PC-9 (cell line): ENCODE results near the gene ADAMTS7. TPM values are rescaled to one million over a fixed set of nuclear protein-coding genes. Genes with fewer than 3 reads are reported as not detected.
"Not testable (repeated sequence)": the region's sequence is repeated elsewhere in the genome, so short reads cannot be mapped to it uniquely, and the experiment has no call there.

ENCODE experiments used
- BruUV-seq: library from RNA; stranded (reverse); fragments of 400-500 nt; replicated peaks from 2 replicates; lab custom pipeline; 2021; lab: Mats Ljungman, UMichigan
- CTCF ChIA-PET: fragments of 300-600 bp; sonication (Branson Sonifier 250); formaldehyde crosslinking; loops from one replicate; lab custom pipeline; 2022; ENCODE audit warnings: antibody characterized with exemption; lab: Charles Lee
- POLR2A ChIA-PET: fragments of 300-600 bp; sonication (Branson Sonifier 250); formaldehyde crosslinking; loops from one replicate; lab custom pipeline; 2022; ENCODE audit warnings: antibody characterized with exemption; ENCODE audit not compliant: unreplicated experiment; lab: Charles Lee
- DNase-seq, 2 experiments: peaks; one replicate each; pipeline versions ENCODE4 v3.0.0 to v3.0.0-alpha.2; 2015 to 2022; ENCODE audit warnings: mixed read lengths in 1 of 2
- H2AFZ ChIP-seq: fragments of 200-600 bp; sonication (generic); 2 replicates; pipeline ENCODE4 v1.8.1; 2017; ENCODE audit warnings: antibody characterized with exemption
- H3F3A ChIP-seq: fragments of 200-600 bp; sonication (generic); 2 replicates; pipeline ENCODE4 v1.8.1; 2017; ENCODE audit warnings: antibody characterized with exemption, mild to moderate bottlenecking, low read depth; ENCODE audit not compliant: insufficient read depth
- H3K27ac ChIP-seq: fragments of 200-600 bp; sonication (generic); 2 replicates; pipeline ENCODE4 v1.6.1; 2016; ENCODE audit warnings: mixed run types
- H3K27me3 ChIP-seq: fragments of 200-600 bp; sonication (generic); 2 replicates; pipeline ENCODE4 v1.6.1; 2016; ENCODE audit warnings: low read depth, mixed run types; ENCODE audit not compliant: insufficient read depth
- H3K36me3 ChIP-seq: fragments of 200-600 bp; sonication (generic); 2 replicates; pipeline ENCODE4 v1.6.1; 2016; ENCODE audit warnings: low read depth, mixed run types
- H3K4me1 ChIP-seq: fragments of 200-600 bp; sonication (generic); replicated peaks from 2 replicates; pipeline ENCODE4 v1.6.1; 2016; ENCODE audit warnings: mixed run types; ENCODE audit not compliant: insufficient read depth
- H3K4me2 ChIP-seq: fragments of 200-600 bp; sonication (generic); 2 replicates; pipeline ENCODE4 v1.6.1; 2017; ENCODE audit warnings: mixed run types
- H3K4me3 ChIP-seq: fragments of 200-600 bp; sonication (generic); 2 replicates; pipeline ENCODE4 v1.6.1; 2016; ENCODE audit warnings: mixed run types
- H3K79me2 ChIP-seq: fragments of 200-600 bp; sonication (generic); 2 replicates; pipeline ENCODE4 v1.6.1; 2017; ENCODE audit warnings: low read depth, mixed run types
- H3K9me2 ChIP-seq: fragments of 200-600 bp; sonication (generic); 2 replicates; pipeline ENCODE4 v1.8.1; 2017; ENCODE audit warnings: mild to moderate bottlenecking; ENCODE audit not compliant: insufficient read depth
- H3K9me3 ChIP-seq: fragments of 200-600 bp; sonication (generic); 2 replicates; pipeline ENCODE4 v1.8.1; 2016; ENCODE audit warnings: low read depth; ENCODE audit not compliant: insufficient read depth
- H4K20me1 ChIP-seq: fragments of 200-600 bp; sonication (generic); 2 replicates; pipeline ENCODE4 v1.8.1; 2017; ENCODE audit not compliant: insufficient read depth
- EZH2 ChIP-seq: fragments of 200-600 bp; sonication (generic); IDR thresholded peaks from 2 replicates; pipeline ENCODE4 v1.8.0; 2017; ENCODE audit warnings: antibody characterized with exemption, low read depth
- intact Hi-C: fragments of 100-400 bp; cut with micrococcal nuclease; formaldehyde crosslinking; loops from one replicate; pipeline ENCODE4 v1.10.0; 2022; ENCODE audit not compliant: unreplicated experiment
- total RNA-seq: library from RNA; stranded (reverse); gene quantifications from 2 replicates; pipeline ENCODE4 v1.2.3, GENCODE V29; 2021
- TF ChIP-seq, protein P1 (sequence below): fragments of 200-600 bp; sonication (generic); conservative IDR thresholded peaks from 2 replicates; pipeline ENCODE4 v1.6.1; 2017; ENCODE audit warnings: mixed run types, antibody characterized with exemption, mild to moderate bottlenecking, moderate library complexity

The ADAMTS7 gene
- total RNA-seq, 1 experiment from 2014 or later = 1.3 TPM

DNA sequence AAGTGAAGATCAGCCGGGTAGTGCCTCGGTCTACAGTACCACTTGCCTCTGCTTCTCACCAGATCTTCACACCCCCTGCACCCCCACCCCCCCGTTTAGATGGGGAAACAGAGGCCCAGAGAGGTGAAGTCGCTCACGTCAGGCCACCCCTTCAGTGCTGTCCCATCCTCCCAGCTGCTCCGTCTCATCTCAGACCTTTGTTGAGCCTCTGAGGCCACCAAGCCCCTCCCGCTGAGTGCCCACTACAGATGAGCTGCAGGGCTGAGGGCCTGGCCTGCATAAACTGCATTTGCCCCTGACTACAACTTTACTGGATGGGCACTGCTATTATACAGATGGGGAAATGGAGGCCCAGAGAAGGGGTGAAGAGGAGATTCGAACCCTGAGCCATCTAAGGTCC, 35.8 kb downstream of the ADAMTS7 start:
- H3K9me2 ChIP-seq = no peaks in the 10 kb centered on the region
- ChIA-PET POLR2A (no interaction called here), CTCF (no interaction called here)
- TF ChIP-seq, protein P1, sequence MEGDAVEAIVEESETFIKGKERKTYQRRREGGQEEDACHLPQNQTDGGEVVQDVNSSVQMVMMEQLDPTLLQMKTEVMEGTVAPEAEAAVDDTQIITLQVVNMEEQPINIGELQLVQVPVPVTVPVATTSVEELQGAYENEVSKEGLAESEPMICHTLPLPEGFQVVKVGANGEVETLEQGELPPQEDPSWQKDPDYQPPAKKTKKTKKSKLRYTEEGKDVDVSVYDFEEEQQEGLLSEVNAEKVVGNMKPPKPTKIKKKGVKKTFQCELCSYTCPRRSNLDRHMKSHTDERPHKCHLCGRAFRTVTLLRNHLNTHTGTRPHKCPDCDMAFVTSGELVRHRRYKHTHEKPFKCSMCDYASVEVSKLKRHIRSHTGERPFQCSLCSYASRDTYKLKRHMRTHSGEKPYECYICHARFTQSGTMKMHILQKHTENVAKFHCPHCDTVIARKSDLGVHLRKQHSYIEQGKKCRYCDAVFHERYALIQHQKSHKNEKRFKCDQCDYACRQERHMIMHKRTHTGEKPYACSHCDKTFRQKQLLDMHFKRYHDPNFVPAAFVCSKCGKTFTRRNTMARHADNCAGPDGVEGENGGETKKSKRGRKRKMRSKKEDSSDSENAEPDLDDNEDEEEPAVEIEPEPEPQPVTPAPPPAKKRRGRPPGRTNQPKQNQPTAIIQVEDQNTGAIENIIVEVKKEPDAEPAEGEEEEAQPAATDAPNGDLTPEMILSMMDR = no peak
- no peak for TF ChIP-seq EZH2
- no peaks in the 10 kb centered on the region for H3K27me3 ChIP-seq
- no peaks in the 10 kb centered on the region for H4K20me1 ChIP-seq
- H3K4me2 ChIP-seq = no peak overlapping the region
- no peaks in the 10 kb centered on the region for H3K9me3 ChIP-seq
- no peaks in the 10 kb centered on the region for H3K36me3 ChIP-seq
- H2AFZ ChIP-seq = no peak overlapping the region
- BruUV-seq = no TSS peak
- intact Hi-C loops = no loop called here
- H3F3A ChIP-seq = no peaks in the 10 kb centered on the region
- H3K4me3 ChIP-seq = no peak overlapping the region
- H3K4me1 ChIP-seq = no peaks in the 10 kb centered on the region
- no peak overlapping the region for H3K27ac ChIP-seq
- no peaks in the 10 kb centered on the region for H3K79me2 ChIP-seq
- DNase-seq = no peak

DNA sequence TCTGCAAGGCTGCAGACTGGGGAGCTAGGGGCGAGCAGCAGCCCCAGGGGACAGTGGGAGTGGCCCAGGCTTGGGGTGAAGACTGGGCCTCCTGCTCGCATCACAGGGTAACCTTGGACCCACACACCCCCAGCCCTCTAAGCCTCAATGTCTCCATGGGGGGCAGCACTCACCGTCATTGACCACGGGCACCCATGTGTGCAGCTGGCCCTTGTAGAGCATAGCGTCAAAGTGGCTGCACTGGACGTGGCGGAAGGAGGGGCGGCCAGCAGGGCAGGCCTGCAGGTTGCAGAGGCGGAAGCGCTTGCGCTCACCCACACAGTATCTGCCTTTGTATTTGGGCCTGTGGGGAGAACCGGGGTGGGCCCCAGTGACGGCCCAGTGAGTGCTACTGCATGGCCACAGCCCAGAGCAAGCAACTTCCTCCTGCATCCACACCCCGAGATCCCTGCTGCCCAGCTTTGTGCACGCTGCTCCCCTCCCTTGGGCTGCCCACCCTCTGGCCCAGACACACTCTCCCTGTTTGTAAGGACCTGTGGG, 36.7 kb downstream of the ADAMTS7 start:
- CTCF ChIA-PET, H3K4me1 ChIP-seq, H3F3A ChIP-seq, H3K79me2 ChIP-seq, BruUV-seq, H3K27ac ChIP-seq, H3K36me3 ChIP-seq, H3K9me2 ChIP-seq, H4K20me1 ChIP-seq, POLR2A ChIA-PET, DNase-seq, H3K4me3 ChIP-seq, H3K27me3 ChIP-seq, H3K9me3 ChIP-seq, H3K4me2 ChIP-seq, intact Hi-C loops, H2AFZ ChIP-seq: not testable (repeated sequence)

DNA sequence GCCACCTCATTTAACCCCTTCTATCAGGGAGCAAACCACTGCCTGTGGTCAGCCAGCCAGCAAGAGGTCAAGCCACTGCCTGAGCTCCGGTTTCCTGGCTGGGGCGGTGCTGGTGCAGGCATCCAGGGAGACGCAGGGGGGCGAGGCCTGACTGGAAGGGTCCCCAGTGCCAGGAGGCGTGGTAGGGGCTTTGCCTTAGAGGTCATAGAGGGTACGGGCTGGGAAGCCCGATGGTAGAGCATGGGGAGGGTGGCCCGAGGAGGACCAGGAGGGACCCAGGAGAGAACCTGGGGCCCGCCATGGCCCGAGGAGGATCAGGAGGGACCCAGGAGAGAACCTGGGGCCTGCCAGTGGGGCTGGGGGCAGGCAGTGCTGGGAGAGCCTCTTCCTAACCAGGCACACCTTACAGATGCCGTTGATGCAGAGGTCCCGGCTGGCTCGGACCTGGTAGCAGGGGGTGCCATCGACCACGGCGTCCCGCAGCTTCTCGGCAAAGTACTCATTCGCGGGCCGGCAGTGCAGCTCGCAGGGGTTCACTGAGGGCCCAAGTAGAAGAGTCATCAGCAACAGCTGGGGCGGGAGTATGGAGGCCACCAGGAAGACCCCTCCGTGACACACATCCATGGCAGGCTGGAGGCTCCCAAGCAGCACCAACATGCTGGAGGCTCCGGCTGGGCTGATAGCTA, 37.4 kb downstream of the ADAMTS7 start:
- H3K4me3 ChIP-seq, BruUV-seq, H3K27me3 ChIP-seq, H3K27ac ChIP-seq, DNase-seq, H3K9me2 ChIP-seq, H3K9me3 ChIP-seq, H3F3A ChIP-seq, H2AFZ ChIP-seq, POLR2A ChIA-PET, H4K20me1 ChIP-seq, H3K36me3 ChIP-seq, H3K4me1 ChIP-seq, H3K79me2 ChIP-seq, intact Hi-C loops, H3K4me2 ChIP-seq, CTCF ChIA-PET: not testable (repeated sequence)

DNA sequence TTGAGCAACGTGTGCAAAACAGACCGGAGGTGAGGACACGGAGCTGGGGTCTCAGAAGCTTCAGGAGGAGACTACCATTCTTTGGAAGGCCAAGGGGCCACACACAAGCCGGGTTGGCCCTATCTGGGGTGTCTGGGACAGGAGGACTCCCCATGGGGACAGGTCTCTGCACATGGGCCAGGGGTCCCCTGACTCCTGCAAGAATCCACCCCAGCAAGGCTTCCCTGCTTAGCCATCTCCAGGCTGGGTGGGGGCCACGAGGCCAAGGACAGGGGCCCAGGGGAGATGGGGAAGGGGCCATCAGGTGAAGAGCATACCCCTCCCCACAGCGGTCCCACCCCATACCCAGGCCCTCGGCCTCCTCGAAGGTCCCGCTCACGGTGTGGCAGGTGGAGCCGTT, 38.5 kb downstream of the ADAMTS7 start:
- Histone ChIP-seq H3K4me1 (no peaks in the 10 kb centered on the region), H3F3A (no peaks in the 10 kb centered on the region), H4K20me1 (no peaks in the 10 kb centered on the region), H3K27me3 (no peaks in the 10 kb centered on the region), H3K27ac (no peak overlapping the region), H3K9me2 (no peaks in the 10 kb centered on the region), H3K4me2 (no peak overlapping the region), H3K9me3 (no peaks in the 10 kb centered on the region), H3K4me3 (no peak overlapping the region), H2AFZ (no peak overlapping the region), H3K36me3 (no peaks in the 10 kb centered on the region), H3K79me2 (no peaks in the 10 kb centered on the region)
- POLR2A ChIA-PET = no interaction called here
- no peak for TF ChIP-seq EZH2
- TF ChIP-seq, protein P1 = no peak
- no peak for DNase-seq
- no TSS peak for BruUV-seq
- intact Hi-C loops = no loop called here
- CTCF ChIA-PET = no interaction called here

DNA sequence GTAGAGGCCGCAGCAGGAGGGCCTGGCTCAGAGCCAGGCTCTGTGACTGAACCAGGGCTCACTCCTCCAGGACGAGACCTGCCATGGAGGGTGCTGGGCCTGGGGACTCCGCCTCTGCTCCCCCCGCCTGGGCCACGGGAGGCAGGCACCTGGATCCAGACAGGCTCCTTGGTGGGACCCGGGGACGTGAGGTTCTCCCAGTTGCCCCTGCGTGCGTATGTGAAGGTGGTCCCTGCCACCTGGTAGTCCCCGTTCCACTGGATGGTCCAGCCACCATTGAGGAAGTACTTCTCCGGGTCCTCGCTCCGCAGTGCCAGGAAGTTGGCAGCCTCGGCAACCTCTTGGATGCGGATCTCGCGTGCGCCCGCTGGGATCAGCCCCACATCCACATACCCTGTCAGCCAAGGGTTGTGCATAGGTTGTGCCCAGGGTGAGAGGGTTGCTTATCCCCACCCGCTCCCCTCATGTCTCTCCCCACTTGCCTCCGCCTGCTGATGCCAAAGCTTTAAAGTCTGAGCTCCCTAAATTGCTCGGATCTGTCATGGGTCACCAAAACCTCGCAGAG, 39.7 kb downstream of the ADAMTS7 start:
- H3K4me3 ChIP-seq, intact Hi-C loops, DNase-seq, H3K27me3 ChIP-seq, H3K4me1 ChIP-seq, POLR2A ChIA-PET, H4K20me1 ChIP-seq, H3F3A ChIP-seq, H2AFZ ChIP-seq, CTCF ChIA-PET, H3K9me2 ChIP-seq, H3K4me2 ChIP-seq, BruUV-seq, H3K79me2 ChIP-seq, H3K36me3 ChIP-seq, H3K9me3 ChIP-seq, H3K27ac ChIP-seq: not testable (repeated sequence)

DNA sequence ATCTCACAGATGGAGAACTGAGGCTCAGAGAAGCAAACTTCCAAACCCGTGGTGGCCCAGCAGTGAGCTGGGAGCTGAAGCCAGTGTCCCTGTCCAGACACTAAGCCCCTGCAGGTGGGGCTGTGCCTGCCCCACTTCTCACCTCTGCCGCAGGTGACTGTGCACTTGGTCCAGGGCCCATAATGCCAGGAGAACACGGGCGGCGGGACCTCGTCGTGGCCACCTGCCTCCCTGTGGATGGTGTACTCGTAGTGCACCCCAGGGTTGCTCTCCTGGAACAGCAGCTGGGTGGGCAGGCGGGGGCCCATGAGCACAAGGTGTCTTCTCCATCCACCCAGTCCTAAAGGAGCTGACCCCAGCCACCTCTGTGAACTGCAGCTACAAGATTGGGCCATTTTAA, 40.2 kb downstream of the ADAMTS7 start:
- POLR2A ChIA-PET, H3K9me3 ChIP-seq, H3K4me3 ChIP-seq, H3K36me3 ChIP-seq, H3K4me2 ChIP-seq, intact Hi-C loops, H3K27me3 ChIP-seq, H2AFZ ChIP-seq, CTCF ChIA-PET, BruUV-seq, H3K27ac ChIP-seq, H3K79me2 ChIP-seq, H4K20me1 ChIP-seq, DNase-seq, H3F3A ChIP-seq, H3K4me1 ChIP-seq, H3K9me2 ChIP-seq: not testable (repeated sequence)
